Epithelial cell of prostate (primary cell): ENCODE results near the gene GNPDA1.

Source experiments
- DNase-seq: peaks from one replicate; pipeline ENCODE4 v3.0.0-alpha.2; 2011; ENCODE audit warnings: low read depth, low spot score
- H3K27ac ChIP-seq: fragments of 450-650 bp; 2 replicates; pipeline ENCODE4 v1.5.1; 2017; ENCODE audit warnings: mild to moderate bottlenecking

Gene GNPDA1

GRCh38 chr5:141997358-141997960 is 15.4 kb downstream of the GNPDA1 start:
- DNase-seq = no peak
- H3K27ac ChIP-seq = no peak overlapping the region

- no peak overlapping the region for H3K27ac ChIP-seq
- DNase-seq = no peak
These were observed 17.2 kb downstream of the GNPDA1 start for GRCh38 chr5:141995656-141996055.

GRCh38 chr5:141994511-141995136 is 18.2 kb downstream of the GNPDA1 start:
- DNase-seq = no peak
- H3K27ac ChIP-seq = no peak overlapping the region

- no peak for DNase-seq
These were observed 20.4 kb downstream of the GNPDA1 start for GRCh38 chr5:141992349-141992963.

GRCh38 chr5:141989720-141990119 is 23.1 kb downstream of the GNPDA1 start:
- no peak for DNase-seq
- H3K27ac ChIP-seq = no peak overlapping the region

More at GRCh38 chr5:141992349-141992963, 20.4 kb downstream of the GNPDA1 start:
- no peak overlapping the region for H3K27ac ChIP-seq

GRCh38 chr5:141986072-141986471 is 26.8 kb downstream of the GNPDA1 start:
- no peak for DNase-seq
- H3K27ac ChIP-seq = no peak overlapping the region

- no peak for DNase-seq
- no peak overlapping the region for H3K27ac ChIP-seq
These were observed 30.2 kb downstream of the GNPDA1 start for GRCh38 chr5:141982626-141983025.

- DNase-seq = no peak
- no peak overlapping the region for H3K27ac ChIP-seq
These were observed 34.4 kb downstream of the GNPDA1 start for GRCh38 chr5:141978389-141978788.

- no peak for DNase-seq
- no peak overlapping the region for H3K27ac ChIP-seq
These were observed 36.7 kb downstream of the GNPDA1 start for GRCh38 chr5:141976176-141976575.

GRCh38 chr5:141973871-141974595 is 38.8 kb downstream of the GNPDA1 start:
- no peak for DNase-seq
- no peak overlapping the region for H3K27ac ChIP-seq

- DNase-seq = no peak
- H3K27ac ChIP-seq = peak overlapping the region; percentile 92
These were observed 42.8 kb downstream of the GNPDA1 start for GRCh38 chr5:141969783-141970771.

GRCh38 chr5:141968914-141969608 is 43.8 kb downstream of the GNPDA1 start, which contains the start of gene RNF14:
RNF14 (plus strand) TSS chr5:141969105; CDS start chr5:141973589, 4,484 bp downstream.
- peak; percentile 48 for DNase-seq

GRCh38 chr5:141966963-141967333 is 45.9 kb downstream of the GNPDA1 start:
- DNase-seq = no peak
- no peak overlapping the region for H3K27ac ChIP-seq

More at GRCh38 chr5:141968914-141969608, 43.8 kb downstream of the GNPDA1 start, which contains the start of gene RNF14:
- H3K27ac ChIP-seq = peak within 1 kb of the TSS; percentile 92

- H3K27ac ChIP-seq = no peak overlapping the region
- no peak for DNase-seq
These were observed 46.4 kb downstream of the GNPDA1 start for GRCh38 chr5:141966275-141966962.

GRCh38 chr5:141965071-141965470 is 47.8 kb downstream of the GNPDA1 start:
- no peak overlapping the region for H3K27ac ChIP-seq
- no peak for DNase-seq

GRCh38 chr5:141963701-141964100 is 49.1 kb downstream of the GNPDA1 start:
- H3K27ac ChIP-seq = no peak overlapping the region
- no peak for DNase-seq

GRCh38 chr5:141961466-141961865 is 51.4 kb downstream of the GNPDA1 start:
- H3K27ac ChIP-seq = no peak overlapping the region
- no peak for DNase-seq

- DNase-seq = no peak
- H3K27ac ChIP-seq = no peak overlapping the region
These were observed 52.1 kb downstream of the GNPDA1 start for GRCh38 chr5:141960449-141961323.
